GM21526 (cell line): Measurements from ENCODE around the gene AP4S1.
"Not testable (repeated sequence)": the region's sequence is repeated elsewhere in the genome, so short reads cannot be mapped to it uniquely, and the experiment has no call there.

Source experiments
- ATAC-seq: cut with Tn5 transposase; IDR thresholded peaks from one replicate; pipeline ENCODE4 v1.9.1; 2021; ENCODE audit warnings: moderate library complexity; ENCODE audit not compliant: unreplicated experiment, low FRiP score

Gene AP4S1

GRCh38 chr14:31080056-31080455 is 54.6 kb downstream of the AP4S1 start:
- no peak for ATAC-seq

- no peak for ATAC-seq
These were observed 55.0 kb downstream of the AP4S1 start for GRCh38 chr14:31080484-31080883.

- no peak for ATAC-seq
These were observed 58.3 kb downstream of the AP4S1 start for GRCh38 chr14:31083781-31084180.

GRCh38 chr14:31084385-31084784 is 58.9 kb downstream of the AP4S1 start:
- peak; percentile 62 for ATAC-seq

- ATAC-seq, result no peak
These were observed 59.6 kb downstream of the AP4S1 start for GRCh38 chr14:31085027-31085426.

GRCh38 chr14:31086466-31086865 is 61.0 kb downstream of the AP4S1 start:
- not testable (repeated sequence) for ATAC-seq

GRCh38 chr14:31090883-31091764 is 65.7 kb downstream of the AP4S1 start:
- ATAC-seq, result no peak

GRCh38 chr14:31092160-31092708 is 66.8 kb downstream of the AP4S1 start:
- ATAC-seq, result no peak

- ATAC-seq, result not testable (repeated sequence)
These were observed 68.7 kb downstream of the AP4S1 start for GRCh38 chr14:31093884-31094839.

- ATAC-seq, result not testable (repeated sequence)
These were observed 70.4 kb downstream of the AP4S1 start for GRCh38 chr14:31095817-31096216.

GRCh38 chr14:31096255-31096654 is 70.8 kb downstream of the AP4S1 start:
- ATAC-seq, result no peak

GRCh38 chr14:31097081-31097480 is 71.6 kb downstream of the AP4S1 start:
- ATAC-seq, result no peak

- no peak for ATAC-seq
These were observed 81.3 kb downstream of the AP4S1 start for GRCh38 chr14:31106768-31107167.

GRCh38 chr14:31109257-31109656 is 83.8 kb downstream of the AP4S1 start:
- ATAC-seq, result no peak

GRCh38 chr14:31110872-31111271 is 85.4 kb downstream of the AP4S1 start:
- ATAC-seq, result no peak

- ATAC-seq, result no peak
These were observed 88.3 kb downstream of the AP4S1 start for GRCh38 chr14:31113794-31114193.

- no peak for ATAC-seq
These were observed 93.4 kb downstream of the AP4S1 start for GRCh38 chr14:31118892-31119291.

- ATAC-seq, result no peak
These were observed 96.7 kb downstream of the AP4S1 start for GRCh38 chr14:31122098-31122611.

GRCh38 chr14:31122921-31123320 is 97.5 kb downstream of the AP4S1 start:
- ATAC-seq, result no peak

GRCh38 chr14:31124197-31124596 is 98.7 kb downstream of the AP4S1 start:
- no peak for ATAC-seq

- ATAC-seq, result no peak
These were observed 99.8 kb downstream of the AP4S1 start for GRCh38 chr14:31125231-31125630.
